Thoracic aorta (tissue), 2 donors: Measurements from ENCODE around the gene TBATA. TPM values are rescaled to one million over a fixed set of nuclear protein-coding genes. Genes with fewer than 3 reads are reported as not detected.
A peak's percentile ranks its signal among the peaks of the same experiment; 100 is the strongest.

Experiments used
- ATAC-seq: fragments of 150-250 bp; one replicate; pipeline ENCODE4 v1.8.0; 2017; ENCODE audit warnings: low read depth; ENCODE audit not compliant: insufficient number of reproducible peaks, low FRiP score
- DNase-seq: peaks from one replicate; pipeline ENCODE4 v3.0.0-alpha.2; 2020; ENCODE audit warnings: low spot score
- H3K27ac ChIP-seq, 2 donors: fragments of 200-600 bp; sonication (generic); 1 replicate in 1 of 2; 2 replicates in 1 of 2; pipeline ENCODE4 v1.5.1; 2016; ENCODE audit warnings: mild to moderate bottlenecking in 2 of 2, moderate library complexity in 2 of 2
- H3K27me3 ChIP-seq: fragments of 200-600 bp; sonication (generic); replicated peaks from 2 replicates; pipeline ENCODE4 v1.6.0; 2016; ENCODE audit warnings: mild to moderate bottlenecking; ENCODE audit not compliant: insufficient read depth
- H3K36me3 ChIP-seq: fragments of 200-600 bp; sonication (generic); one replicate; pipeline ENCODE4 v1.5.1; 2016
- H3K4me1 ChIP-seq, 2 donors: fragments of 200-600 bp; sonication (generic); 1 replicate in 1 of 2; 2 replicates in 1 of 2; pipeline versions ENCODE4 v1.5.1 to v1.6.0; 2016; ENCODE audit warnings: low read depth in 2 of 2, mild to moderate bottlenecking in 1 of 2; ENCODE audit not compliant: control insufficient read depth in 1 of 2
- H3K4me3 ChIP-seq: fragments of 200-600 bp; sonication (generic); 2 replicates; pipeline ENCODE4 v1.5.1; 2016; ENCODE audit warnings: mild to moderate bottlenecking
- H3K9me3 ChIP-seq: fragments of 200-600 bp; sonication (generic); 2 replicates; pipeline ENCODE4 v1.5.1; 2016
- CTCF ChIP-seq: fragments of 200-600 bp; sonication (generic); IDR thresholded peaks from one replicate; pipeline ENCODE4 v1.5.1; 2019; ENCODE audit warnings: antibody characterized with exemption
- total RNA-seq, 2 donors: library from RNA; depleted of rRNA; stranded (reverse); fragments of >200 nt; gene quantifications; one replicate each; pipeline versions ENCODE4 v1.1.0 to v1.2.3, GENCODE V29; 2016

The TBATA gene
- total RNA-seq, result not detected

GRCh38 chr10:70785190-70785589 lies at the start of gene TBATA:
Gene TBATA (minus strand): TSS chr10:70785377. CDS start chr10:70783379, 1,998 bp downstream.
- Histone ChIP-seq H3K4me3 (no peak within 1 kb of the TSS), H3K27me3 (no peaks in the 10 kb centered on the region), H3K27ac (no peak within 1 kb of the TSS), H3K4me1 (no peaks in the 10 kb centered on the region), H3K9me3 (no peaks in the 10 kb centered on the region), H3K36me3 (no peaks in the 10 kb centered on the region)
- DNase-seq (no peak), ATAC-seq (no peak)
- TF ChIP-seq CTCF, result no peak

GRCh38 chr10:70834441-70835151 lies 49.4 kb upstream of the TBATA start:
- Histone ChIP-seq H3K27ac (no peak overlapping the region), H3K9me3 (no peaks in the 10 kb centered on the region), H3K27me3 (no peaks in the 10 kb centered on the region), H3K4me1 (peaks cover 9 to 15% of the 10 kb centered on the region in 2 donors), H3K4me3 (no peak overlapping the region), H3K36me3 (no peaks in the 10 kb centered on the region)
- DNase-seq (no peak), ATAC-seq (no peak)
- TF ChIP-seq CTCF, result no peak

- Histone ChIP-seq H3K27me3 (no peaks in the 10 kb centered on the region), H3K9me3 (no peaks in the 10 kb centered on the region), H3K4me1 (peaks cover 9 to 15% of the 10 kb centered on the region in 2 donors), H3K27ac (no peak overlapping the region), H3K4me3 (no peak overlapping the region), H3K36me3 (no peaks in the 10 kb centered on the region)
- ATAC-seq, result no peak
- no peak for TF ChIP-seq CTCF
- DNase-seq, result no peak
These were observed 48.8 kb upstream of the TBATA start for GRCh38 chr10:70834021-70834420.

GRCh38 chr10:70833601-70834000 lies 48.4 kb upstream of the TBATA start:
- no peaks in the 10 kb centered on the region for H3K9me3 ChIP-seq
- H3K36me3 ChIP-seq, result no peaks in the 10 kb centered on the region
- ATAC-seq, result no peak
- peaks cover 9 to 15% of the 10 kb centered on the region in 2 donors for H3K4me1 ChIP-seq
- no peaks in the 10 kb centered on the region for H3K27me3 ChIP-seq
- H3K4me3 ChIP-seq, result no peak overlapping the region
- no peak for TF ChIP-seq CTCF
- DNase-seq, result no peak
- H3K27ac ChIP-seq, result no peak overlapping the region

- no peak for DNase-seq
- Histone ChIP-seq H3K27me3 (no peaks in the 10 kb centered on the region), H3K4me3 (no peak overlapping the region), H3K36me3 (no peaks in the 10 kb centered on the region), H3K9me3 (no peaks in the 10 kb centered on the region), H3K4me1 (peaks cover 9 to 15% of the 10 kb centered on the region in 2 donors), H3K27ac (no peak overlapping the region)
- no peak for TF ChIP-seq CTCF
- ATAC-seq, result peak; percentile 57
These were observed 47.8 kb upstream of the TBATA start for GRCh38 chr10:70832852-70833528.
